Brain pericyte (primary cell): ENCODE data around the gene OR1S2.
"Not testable (repeated sequence)": the region's sequence is repeated elsewhere in the genome, so short reads cannot be mapped to it uniquely, and the experiment has no call there.

ENCODE experiments used
- DNase-seq: peaks from one replicate; pipeline ENCODE4 v3.0.0-alpha.2; 2012; ENCODE audit warnings: low read depth, low spot score

OR1S2 gene

DNA sequence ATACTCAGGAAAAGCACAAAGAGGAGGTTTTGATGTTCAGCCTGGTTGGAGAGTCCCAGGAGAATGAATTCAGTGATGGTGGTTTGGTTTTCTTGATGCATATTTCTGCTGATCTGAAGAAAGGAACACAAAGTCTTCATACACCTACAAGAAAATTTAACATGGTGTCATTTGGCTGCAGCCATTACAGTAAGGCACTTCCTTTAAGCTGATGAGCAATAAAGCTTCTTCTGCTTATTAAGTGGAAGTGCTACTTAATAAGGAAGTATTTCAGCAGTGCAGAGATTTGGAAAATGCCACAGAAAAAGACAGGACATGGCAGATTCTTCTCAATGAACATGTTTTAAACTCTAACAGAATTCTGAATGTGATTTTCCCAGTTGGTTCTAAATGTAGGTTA, at the start of gene OR1S2:
OR1S2 (minus strand) TSS at position 101 of the 400 bp plus-strand sequence; CDS start at position 101, 0 bp downstream.
- DNase-seq = no peak

DNA sequence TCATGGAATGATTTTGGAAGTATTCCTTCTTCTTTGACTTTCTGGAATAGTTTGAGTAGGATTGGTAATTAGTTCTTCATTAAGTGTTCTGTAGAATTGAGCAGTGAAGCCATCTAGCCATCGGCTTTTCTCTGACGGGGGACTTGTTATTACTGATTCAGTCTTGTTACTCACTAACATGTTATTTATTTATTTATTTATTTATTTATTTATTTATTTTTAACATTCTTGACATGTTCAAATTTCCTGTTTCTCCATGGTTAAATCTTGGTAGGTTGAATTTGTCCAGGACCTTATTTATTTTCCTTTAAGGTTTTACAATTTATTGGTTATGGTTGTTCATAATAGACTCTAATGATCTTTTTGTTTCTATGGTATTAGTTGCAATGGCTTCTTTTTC, 40.0 kb upstream of the OR1S2 start:
- no peak for DNase-seq

DNA sequence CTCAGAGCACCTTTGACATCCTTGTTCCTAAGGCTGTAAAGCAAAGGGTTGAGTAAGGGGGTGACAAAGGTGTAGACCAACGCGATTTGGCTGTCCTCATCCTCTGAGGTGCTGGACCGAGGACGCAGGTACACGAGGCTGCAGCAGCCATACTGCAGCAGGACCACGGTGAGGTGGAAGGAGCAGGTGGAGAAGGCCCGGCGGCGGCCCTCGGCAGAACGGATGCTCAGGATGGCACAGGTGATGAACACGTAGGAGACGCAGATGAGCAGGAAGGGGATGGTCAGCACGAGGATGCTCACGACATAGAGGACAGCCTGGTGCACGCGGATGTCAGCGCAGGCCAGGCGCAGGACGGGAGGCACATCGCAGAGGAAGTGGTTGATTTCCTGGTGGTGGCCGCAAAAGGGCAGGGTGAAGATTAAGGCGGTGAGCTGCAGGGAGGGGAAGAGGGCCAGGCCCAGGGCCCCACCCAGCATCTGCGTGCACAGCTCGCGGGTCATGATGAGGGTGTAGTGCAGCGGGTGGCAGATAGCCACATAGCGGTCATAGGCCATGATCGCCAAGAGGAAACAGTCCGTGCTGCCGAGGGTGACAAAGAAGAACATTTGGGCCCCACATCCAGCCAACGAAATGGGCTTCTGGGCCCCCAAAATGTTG, 24.1 kb upstream of the OR1S2 start:
- DNase-seq = no peak

GRCh38 chr11:58222721-58223120, 18.8 kb upstream of the OR1S2 start:
- DNase-seq = no peak

- DNase-seq = no peak
Measured at GRCh38 chr11:58216476-58216875, 12.5 kb upstream of the OR1S2 start.

- not testable (repeated sequence) for DNase-seq
Measured at GRCh38 chr11:58212420-58212819, 8.5 kb upstream of the OR1S2 start, which contains the start of gene OR1S1. Gene OR1S1 (plus strand): TSS chr11:58212720.

- DNase-seq = no peak
Measured at GRCh38 chr11:58199271-58199670, 4.7 kb downstream of the OR1S2 start.

DNA sequence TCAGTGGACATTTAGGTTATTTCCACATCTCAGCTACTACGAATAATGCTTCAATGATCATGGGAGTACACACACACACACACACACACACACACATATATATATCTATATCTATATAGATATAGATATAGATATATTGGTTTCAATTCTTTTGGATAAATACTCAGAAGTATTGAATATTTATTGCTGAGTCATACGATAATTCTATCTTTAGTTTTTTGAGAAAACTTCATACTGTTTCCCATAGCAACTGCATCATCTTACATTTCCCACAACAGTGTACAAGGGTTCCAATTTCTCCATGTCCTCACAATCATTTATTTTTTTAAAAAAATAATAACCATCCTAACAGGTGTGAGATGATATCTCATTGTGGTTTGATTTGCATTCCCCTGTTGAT, 8.0 kb downstream of the OR1S2 start:
- DNase-seq = no peak

GRCh38 chr11:58193391-58193790, 10.6 kb downstream of the OR1S2 start:
- DNase-seq = no peak

GRCh38 chr11:58192229-58192628, 11.7 kb downstream of the OR1S2 start:
- no peak for DNase-seq

DNA sequence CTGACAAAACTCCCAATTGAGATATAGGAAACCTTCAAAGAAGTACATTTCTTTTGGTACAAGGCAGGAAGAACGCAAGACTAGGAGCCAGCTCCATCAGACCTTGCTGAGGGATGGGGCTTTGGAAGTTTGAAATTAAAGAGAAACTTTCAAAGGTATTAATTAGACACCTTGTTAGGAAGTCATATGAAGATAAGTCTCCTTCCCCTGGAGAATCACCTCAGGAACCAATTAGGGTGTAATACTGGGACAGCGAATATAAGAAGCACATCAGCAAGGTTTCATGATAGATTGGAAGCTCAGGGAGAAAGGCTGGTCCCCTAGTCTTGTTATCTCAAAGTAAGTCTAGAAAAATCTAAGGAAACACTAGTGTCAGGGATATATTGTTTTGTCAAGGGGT, 15.2 kb downstream of the OR1S2 start, which contains the start of gene OR9Q2:
OR9Q2 (plus strand) TSS at position 301 of the 400 bp plus-strand sequence. CDS start 1,421 bp downstream, outside the sequence.
- DNase-seq = no peak

DNA sequence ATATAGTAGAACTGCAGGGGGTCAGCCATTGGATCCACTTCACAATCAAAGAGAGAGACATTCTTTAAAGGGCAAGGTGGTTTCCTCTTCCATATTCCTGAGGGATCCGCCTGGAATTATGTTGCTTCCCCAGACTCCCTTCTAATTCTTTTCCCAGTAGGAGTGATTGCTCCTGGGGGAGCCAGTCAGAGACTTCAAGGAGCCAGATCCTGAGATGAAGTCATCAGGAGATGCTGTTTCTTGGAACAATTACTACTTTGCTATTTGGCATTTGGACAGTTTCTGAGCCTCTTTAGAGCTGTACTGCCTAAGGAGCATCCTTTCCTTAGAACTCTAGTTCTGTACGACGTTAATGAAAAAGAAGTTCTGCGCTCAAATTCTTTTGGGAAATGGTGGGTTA, 17.0 kb downstream of the OR1S2 start:
- no peak for DNase-seq

GRCh38 chr11:58179648-58180047, 24.3 kb downstream of the OR1S2 start:
- no peak for DNase-seq

- no peak for DNase-seq
Measured at GRCh38 chr11:58178444-58178843, 25.5 kb downstream of the OR1S2 start.

DNA sequence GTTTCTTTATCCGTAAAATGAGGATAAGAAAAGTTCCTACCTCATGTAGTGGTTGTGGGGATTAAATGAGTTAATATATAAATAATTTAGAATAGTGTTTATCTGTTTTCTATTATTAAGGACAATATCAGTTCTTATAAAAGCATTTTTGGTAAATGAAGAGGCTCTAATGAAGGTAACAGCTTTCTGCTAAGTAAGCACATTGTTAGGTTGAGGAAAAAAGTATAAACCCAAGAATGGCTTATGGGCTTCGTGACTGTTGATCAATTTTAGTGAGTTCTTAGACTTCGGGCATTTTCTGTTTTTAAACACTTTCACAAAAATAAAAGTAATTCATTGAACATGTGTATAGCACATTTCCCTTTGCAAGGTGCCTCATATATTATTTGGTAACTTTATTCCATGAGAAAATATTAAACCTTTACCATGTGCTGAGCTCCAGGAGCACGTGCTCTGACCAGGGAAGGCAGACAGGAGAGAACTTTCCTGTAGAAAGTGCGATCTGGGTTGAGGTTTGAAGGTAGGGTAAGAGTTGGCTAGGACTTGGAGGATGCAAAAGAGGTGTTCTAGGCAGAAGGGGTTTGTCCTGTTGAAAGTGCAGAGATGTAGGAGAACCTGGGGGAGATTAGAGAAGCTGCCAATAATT, 26.4 kb downstream of the OR1S2 start:
- no peak for DNase-seq

DNA sequence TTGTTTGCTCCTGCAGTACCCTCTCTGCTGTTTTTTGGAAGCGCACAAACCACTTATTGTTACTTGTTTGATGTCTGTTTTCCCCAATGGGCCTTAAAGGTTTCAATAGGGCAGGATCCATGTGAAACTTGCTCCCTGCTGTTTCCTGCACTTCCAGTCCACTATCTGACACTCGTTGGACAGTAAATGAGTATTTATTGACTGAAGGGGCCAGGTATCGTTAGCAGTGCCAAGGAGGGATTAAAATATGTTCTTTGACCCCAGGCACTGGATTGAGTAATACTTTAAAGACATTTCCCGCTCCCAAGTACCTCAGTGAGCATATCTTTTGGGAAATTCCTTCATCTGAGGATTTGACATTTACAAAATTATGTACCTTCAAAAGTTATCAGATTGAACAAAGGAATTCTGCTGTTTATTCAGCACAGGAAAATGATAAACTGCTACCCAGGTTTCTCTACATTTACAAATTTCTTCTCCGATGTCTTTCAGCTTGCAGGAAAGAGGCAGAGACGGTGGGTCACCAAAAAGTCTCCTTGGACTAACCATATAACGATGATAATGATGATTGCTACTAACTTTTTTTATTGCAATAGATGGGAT, 38.3 kb downstream of the OR1S2 start:
- DNase-seq = no peak

GRCh38 chr11:58164990-58165389, 39.0 kb downstream of the OR1S2 start:
- DNase-seq = no peak

GRCh38 chr11:58164389-58164788, 39.6 kb downstream of the OR1S2 start:
- no peak for DNase-seq
